ENCODE data around the gene MOB3A. TPM values are rescaled to one million over a fixed set of nuclear protein-coding genes. Genes with fewer than 3 reads are reported as not detected.

Gene MOB3A
- polyA plus RNA-seq, 1 of the 3 experiments (the other 2 are of a cell fraction), result 24.1 TPM

GRCh38 chr19:2077833-2078619 is 18.1 kb downstream of the MOB3A start:
- Histone ChIP-seq H3K79me2 (ENCODE audit: insufficient read depth) (peaks cover 12% of the 10 kb centered on the region; the same call in 1 of the 2 replicates), H3K9me2 (no peaks in the 10 kb centered on the region), H3K27me3 (ENCODE audit: insufficient read depth) (no peaks in the 10 kb centered on the region), H3K4me1 (ENCODE audit: control insufficient read depth in 1 of 2, insufficient read depth in 2 of 2, low read depth in 1 of 2, low read length in 1 of 2) (no peaks in the 10 kb centered on the region), H3F3A (replicated peaks; ENCODE audit: insufficient read depth) (no peaks in the 10 kb centered on the region), H4K20me1 (ENCODE audit: insufficient read depth) (no peaks in the 10 kb centered on the region), H3K4me2 (no peak overlapping the region), H3K9me3 (no peaks in the 10 kb centered on the region), H3K27ac (ENCODE audit: low read depth in 2 of 2, low read length in 1 of 2) (no peak overlapping the region), H3K4me3 (ENCODE audit: low read depth in 2 of 2, low read length in 1 of 2) (no peak overlapping the region), H2AFZ (ENCODE audit: low read depth) (no peak overlapping the region), H3K36me3 (replicated peaks in 1 of 2; ENCODE audit: control insufficient read depth in 1 of 2, insufficient read depth in 2 of 2, low read length in 1 of 2) (peaks cover 14% of the 10 kb centered on the region in 2 experiments), H3K9ac (no peak overlapping the region)
- CTCF ChIA-PET, result interaction anchor here (1.1 to 1.8 kb wide), 2 partner anchors 8 to 58 kb away, joined by 9 to 11 read pairs; no protein-coding TSS in a partner anchor
- DNase-seq, result peak; percentile 12
- TF ChIP-seq ZBTB33 (IDR thresholded peaks at IDR 0.05; ENCODE audit: borderline replicate concordance, low read depth) (no peak), SIN3A (IDR thresholded peaks at IDR 0.05; ENCODE audit: borderline replicate concordance, low read depth, low read length) (no peak), JUND (IDR thresholded peaks at IDR 0.05) (no peak), FOXJ3 (CRISPR knock-in tag; IDR thresholded peaks at IDR 0.05) (no peak)
- POLR2A ChIA-PET, result no interaction called here
- WGBS (ENCODE audit: low lambda C conversion rate), result 97% methylated on average over 27 of the region's 44 CpGs

- Histone ChIP-seq H3K27ac (ENCODE audit: low read depth in 2 of 2, low read length in 1 of 2) (no peak overlapping the region), H3K9me3 (no peaks in the 10 kb centered on the region), H3K4me1 (ENCODE audit: control insufficient read depth in 1 of 2, insufficient read depth in 2 of 2, low read depth in 1 of 2, low read length in 1 of 2) (no peaks in the 10 kb centered on the region), H3K9me2 (no peaks in the 10 kb centered on the region), H3K9ac (no peak overlapping the region), H4K20me1 (ENCODE audit: insufficient read depth) (no peaks in the 10 kb centered on the region), H3K36me3 (replicated peaks in 1 of 2; ENCODE audit: control insufficient read depth in 1 of 2, insufficient read depth in 2 of 2, low read length in 1 of 2) (peaks cover 17 to 20% of the 10 kb centered on the region in 2 experiments), H3K4me3 (ENCODE audit: low read depth in 2 of 2, low read length in 1 of 2) (no peak overlapping the region), H3K4me2 (no peak overlapping the region), H2AFZ (ENCODE audit: low read depth) (no peak overlapping the region), H3K27me3 (ENCODE audit: insufficient read depth) (no peaks in the 10 kb centered on the region), H3F3A (replicated peaks; ENCODE audit: insufficient read depth) (no peaks in the 10 kb centered on the region), H3K79me2 (ENCODE audit: insufficient read depth) (peaks cover 7% of the 10 kb centered on the region; the same call in 1 of the 2 replicates)
- WGBS (ENCODE audit: low lambda C conversion rate), result 90% methylated on average over 6 of the region's 7 CpGs
- CTCF ChIA-PET, result interaction anchor here (1.1 to 1.8 kb wide), 2 partner anchors 8 to 58 kb away, joined by 9 to 11 read pairs; no protein-coding TSS in a partner anchor
- POLR2A ChIA-PET, result no interaction called here
- TF ChIP-seq CTCF (IDR thresholded peaks at IDR 0.05), result no peak
- DNase-seq, result peak; percentile 4
These were observed 18.7 kb downstream of the MOB3A start for GRCh38 chr19:2077398-2077797.
